Tibial nerve (tissue), 3 donors: ENCODE measurements around the gene BAIAP2L2.
"Not testable (repeated sequence)": the region's sequence is repeated elsewhere in the genome, so short reads cannot be mapped to it uniquely, and the experiment has no call there.

Experiments used
- CTCF ChIP-seq, 5 experiments: fragments of 200-600 bp in 3 of 5; fragments of 450-650 bp in 2 of 5; sonication (generic) in 3 of 5; IDR thresholded peaks; one replicate each; pipeline ENCODE4 v1.5.1; 2016 to 2019; ENCODE audit warnings: antibody characterized with exemption in 5 of 5, mild to moderate bottlenecking in 3 of 5, moderate library complexity in 2 of 5
- POLR2A ChIP-seq, 2 donors: fragments of 450-650 bp; IDR thresholded peaks; one replicate each; pipeline ENCODE4 v1.6.1; 2017; ENCODE audit warnings: antibody characterized with exemption in 2 of 2, mild to moderate bottlenecking in 2 of 2, moderate library complexity in 2 of 2

- not testable (repeated sequence) for TF ChIP-seq CTCF, POLR2A (IDR thresholded peaks at IDR 0.05)
Measured at GRCh38 chr22:38079208-38079607, 31.3 kb downstream of the BAIAP2L2 start.
